GM12878 (cell line): ENCODE measurements around the gene DEFB131B. TPM values are rescaled to one million over a fixed set of nuclear protein-coding genes. Genes with fewer than 3 reads are reported as not detected.

Source experiments
- CBFB ChIP-seq: IDR thresholded peaks from 2 replicates; pipeline ENCODE4 v1.6.1; 2016; ENCODE audit warnings: antibody characterized with exemption, low read depth
- CHD2 ChIP-seq: IDR thresholded peaks from 2 replicates; pipeline ENCODE4 v1.6.1; 2011; ENCODE audit warnings: low read depth, low read length, improper control_type of control experiment, borderline replicate concordance
- EGR1 ChIP-seq, 2 experiments: IDR thresholded peaks; 1 replicate in 1 of 2; 2 replicates in 1 of 2; pipeline ENCODE4 v1.6.1; 2011 to 2012; ENCODE audit warnings: low read depth in 2 of 2, low read length in 2 of 2, borderline replicate concordance in 1 of 2, mild to moderate bottlenecking in 1 of 2, moderate library complexity in 1 of 2
- FOXK2 ChIP-seq: fragments of 450-650 bp; IDR thresholded peaks from 2 replicates; pipeline ENCODE4 v1.6.1; 2017; ENCODE audit warnings: mild to moderate bottlenecking, moderate library complexity
- HSF1 ChIP-seq: fragments of 150-350 bp; IDR thresholded peaks from 2 replicates; pipeline ENCODE4 v1.6.1; 2014; ENCODE audit warnings: mild to moderate bottlenecking, low read depth, low read length
- JUND ChIP-seq: IDR thresholded peaks from 2 replicates; pipeline ENCODE4 v1.6.1; 2012; ENCODE audit warnings: low read depth, mild to moderate bottlenecking, low read length, improper control_type of control experiment, moderate library complexity
- KLF5 ChIP-seq: fragments of 450-650 bp; IDR thresholded peaks from 2 replicates; pipeline ENCODE4 v1.6.1; 2014; ENCODE audit warnings: mild to moderate bottlenecking; ENCODE audit not compliant: partially characterized antibody
- MYC ChIP-seq: IDR thresholded peaks from 2 replicates; pipeline ENCODE4 v1.6.1; 2011; ENCODE audit warnings: mild to moderate bottlenecking, low read length, moderate library complexity, inconsistent platforms; ENCODE audit not compliant: insufficient read depth, insufficient replicate concordance, insufficient read length, severe bottlenecking
- NFXL1 ChIP-seq: fragments of 450-650 bp; IDR thresholded peaks from 2 replicates; pipeline ENCODE4 v1.6.1; 2017; ENCODE audit warnings: antibody characterized with exemption, mild to moderate bottlenecking, borderline replicate concordance
- NR2F1 ChIP-seq: fragments of 450-650 bp; conservative IDR thresholded peaks from 2 replicates; pipeline ENCODE4 v1.6.1; 2017; ENCODE audit warnings: mild to moderate bottlenecking
- NRF1 ChIP-seq: conservative IDR thresholded peaks from 2 replicates; pipeline ENCODE4 v1.6.1; 2011; ENCODE audit warnings: mild to moderate bottlenecking, low read depth, low read length, improper control_type of control experiment
- PAX8 ChIP-seq: fragments of 450-650 bp; IDR thresholded peaks from 2 replicates; pipeline ENCODE4 v1.6.1; 2017; ENCODE audit warnings: mild to moderate bottlenecking, moderate library complexity
- PBX3 ChIP-seq: IDR thresholded peaks from 2 replicates; pipeline ENCODE4 v1.6.1; 2011; ENCODE audit warnings: mild to moderate bottlenecking, low read depth, low read length, moderate library complexity; ENCODE audit not compliant: insufficient replicate concordance
- RAD21 ChIP-seq: IDR thresholded peaks from 2 replicates; pipeline ENCODE4 v1.6.1; 2011; ENCODE audit warnings: mild to moderate bottlenecking, low read depth, low read length, moderate library complexity; ENCODE audit not compliant: insufficient read depth
- RUNX3 ChIP-seq: IDR thresholded peaks from 2 replicates; pipeline ENCODE4 v1.6.1; 2012; ENCODE audit warnings: low read length, inconsistent platforms
- SKIL ChIP-seq: fragments of 450-650 bp; IDR thresholded peaks from 2 replicates; pipeline ENCODE4 v1.6.1; 2017; ENCODE audit warnings: mild to moderate bottlenecking, low read depth, inconsistent platforms; ENCODE audit not compliant: poor library complexity, severe bottlenecking
- SMAD5 ChIP-seq: IDR thresholded peaks from 2 replicates; pipeline ENCODE4 v1.6.1; 2016; ENCODE audit warnings: antibody characterized with exemption, low read depth
- STAT1 ChIP-seq: fragments of 450-650 bp; conservative IDR thresholded peaks from 2 replicates; pipeline ENCODE4 v1.6.1; 2014; ENCODE audit warnings: antibody characterized with exemption, mild to moderate bottlenecking
- WRNIP1 ChIP-seq: IDR thresholded peaks from 2 replicates; pipeline ENCODE4 v1.6.1; 2011; ENCODE audit warnings: low read depth, low read length, improper control_type of control experiment, borderline replicate concordance
- YBX1 ChIP-seq: fragments of 450-650 bp; IDR thresholded peaks from 2 replicates; pipeline ENCODE4 v1.6.1; 2016; ENCODE audit warnings: antibody characterized with exemption
- ZBTB33 ChIP-seq: fragments of 450-650 bp; IDR thresholded peaks from 2 replicates; pipeline ENCODE4 v1.6.1; 2017; ENCODE audit warnings: mild to moderate bottlenecking
- polyA plus RNA-seq, 11 experiments: library from polyadenylated mRNA; depleted of rRNA in 4 of 11; unstranded in 6 of 11; stranded (reverse) in 5 of 11; fragments of >200 nt; fragmentation: Nextera tagmentation in 4 of 11; fragmentation: Illumina TruSeq in 1 of 11; extraction: Ambion mirVana in 4 of 11; extraction: Trizol in 1 of 11; gene quantifications; 1 replicate in 1 of 11; 2 replicates in 10 of 11; pipeline versions ENCODE4 v1.2.1 to v1.2.3, GENCODE V29; 2011 to 2016; ENCODE audit warnings: inconsistent platforms in 2 of 11, missing spikeins in 2 of 11, low read depth in 1 of 11
- total RNA-seq, 4 experiments: library from RNA; depleted of rRNA in 3 of 4; stranded (reverse); fragments of >200 nt in 3 of 4; fragmentation: Illumina TruSeq in 1 of 4; extraction: Trizol in 1 of 4; gene quantifications; 2 replicates each; pipeline versions ENCODE4 v1.2.1 to v1.2.3, GENCODE V29; 2013 to 2021

Gene DEFB131B
- total and polyA plus RNA-seq, 10 of the 15 experiments (the other 5 are each of a cell fraction or from before 2014, with no cell fraction given), result not detected

- TF ChIP-seq ZBTB33, result no peak
- TF ChIP-seq STAT1, result no peak
- no peak for TF ChIP-seq HSF1
- TF ChIP-seq PBX3, result no peak
- no peak for TF ChIP-seq MYC
- peak; percentile 56; the same call in 1 of the 2 replicates for TF ChIP-seq SMAD5
- no peak for TF ChIP-seq SKIL
- peak; percentile 95 for TF ChIP-seq NR2F1
- no peak for TF ChIP-seq CBFB
- TF ChIP-seq CHD2, result no peak
- peak; percentile 24; the same call in 1 of the 2 replicates for TF ChIP-seq RUNX3
- TF ChIP-seq YBX1, result no peak
- no peak for TF ChIP-seq RAD21
- no peak for TF ChIP-seq PAX8
- TF ChIP-seq NFXL1, result no peak
- no peak for TF ChIP-seq WRNIP1
- TF ChIP-seq KLF5, result no peak
- no peak for TF ChIP-seq FOXK2
- TF ChIP-seq JUND, result no peak
- no peak for TF ChIP-seq EGR1 (IDR thresholded peaks at IDR 0.05; ENCODE audit: borderline replicate concordance in 1 of 2, low read depth in 2 of 2, low read length in 2 of 2)
- no peak for TF ChIP-seq NRF1
Measured at GRCh38 chr11:71927820-71928736, 49.8 kb downstream of the DEFB131B start, which contains the start of gene XNDC1N (continued).
